B cell (primary cell): ENCODE measurements around the gene GLI1. TPM values are rescaled to one million over a fixed set of nuclear protein-coding genes. Genes with fewer than 3 reads are reported as not detected.
A peak's percentile ranks its signal among the peaks of the same experiment; 100 is the strongest.

Source experiments
- ATAC-seq: fragments of 200-7000 bp; cut with Tn5 transposase; one replicate; pipeline ENCODE4 v1.10.0; 2021; ENCODE audit warnings: low read depth, mild to moderate bottlenecking, moderate number of reproducible peaks, moderate library complexity
- CTCF ChIA-PET: fragments of 350-600 bp; sonication (Branson Sonifier 250); formaldehyde crosslinking; loops from one replicate; lab custom pipeline; 2021; ENCODE audit warnings: antibody characterized with exemption, inconsistent platforms; lab: Charles Lee
- POLR2A ChIA-PET: fragments of 350-600 bp; sonication (Branson Sonifier 250); formaldehyde crosslinking; loops from one replicate; lab custom pipeline; 2021; ENCODE audit warnings: antibody characterized with exemption; lab: Charles Lee
- DNase-seq: peaks from one replicate; pipeline ENCODE4 v3.0.0; 2013
- H2AFZ ChIP-seq: 2 replicates; pipeline ENCODE4 v1.6.1; 2012; ENCODE audit warnings: mild to moderate bottlenecking, low read depth, low read length; ENCODE audit not compliant: insufficient read depth, poor library complexity, severe bottlenecking
- H3K27ac ChIP-seq, 2 donors: 1 replicate in 1 of 2; 2 replicates in 1 of 2; pipeline ENCODE4 v1.5.1; 2012 to 2013; ENCODE audit warnings: low read length in 2 of 2, mild to moderate bottlenecking in 2 of 2, moderate library complexity in 1 of 2
- H3K27me3 ChIP-seq, 4 experiments: fragments of 200-600 bp in 1 of 4; sonication (generic) in 1 of 4; replicated peaks in 1 of 4; 1 replicate in 2 of 4; 2 replicates in 2 of 4; pipeline versions ENCODE4 v1.6.1 to v1.7.0; 2013 to 2016; ENCODE audit warnings: low read length in 3 of 4, mild to moderate bottlenecking in 2 of 4, mixed read lengths in 1 of 4, moderate library complexity in 1 of 4; ENCODE audit not compliant: insufficient read depth in 4 of 4, control insufficient read depth in 3 of 4; ENCODE audit errors: control extremely low read depth in 1 of 4
- H3K36me3 ChIP-seq, 2 experiments: replicated peaks in 1 of 2; 1 replicate in 1 of 2; 2 replicates in 1 of 2; pipeline versions ENCODE4 v1.6.1 to v1.7.1; 2013; ENCODE audit warnings: low read length in 1 of 2; ENCODE audit not compliant: insufficient read depth in 2 of 2, control insufficient read depth in 1 of 2; ENCODE audit errors: control extremely low read depth in 1 of 2, extremely low read depth in 1 of 2
- H3K4me1 ChIP-seq, 2 donors: fragments of 200-600 bp in 1 of 2; sonication (generic) in 1 of 2; 1 replicate in 1 of 2; 2 replicates in 1 of 2; pipeline versions ENCODE4 v1.5.1 to v1.6.1; 2013 to 2017; ENCODE audit warnings: low read length in 2 of 2; ENCODE audit not compliant: control insufficient read depth in 2 of 2, insufficient read depth in 2 of 2
- H3K4me2 ChIP-seq: replicated peaks from 2 replicates; pipeline ENCODE3; 2012; ENCODE audit warnings: mild to moderate bottlenecking, low read depth, low read length; ENCODE audit not compliant: poor library complexity, severe bottlenecking
- H3K4me3 ChIP-seq, 5 experiments: fragments of 200-600 bp in 1 of 5; sonication (generic) in 1 of 5; 1 replicate in 3 of 5; 2 replicates in 2 of 5; pipeline versions ENCODE4 v1.5.1 to v1.7.0; 2011 to 2016; ENCODE audit warnings: low read length in 4 of 5, mild to moderate bottlenecking in 4 of 5, low read depth in 2 of 5, control low read depth in 1 of 5, moderate library complexity in 1 of 5; ENCODE audit not compliant: insufficient read depth in 1 of 5; ENCODE audit errors: control extremely low read depth in 1 of 5, extremely low read depth in 1 of 5
- H3K79me2 ChIP-seq: fragments of 200-600 bp; sonication (generic); one replicate; pipeline ENCODE4 v1.6.0; 2016; ENCODE audit warnings: low read length; ENCODE audit not compliant: control insufficient read depth, insufficient read depth
- H3K9ac ChIP-seq: fragments of 200-600 bp; sonication (generic); 2 replicates; pipeline ENCODE4 v1.6.1; 2017; ENCODE audit warnings: mild to moderate bottlenecking, low read length, moderate library complexity
- H3K9me3 ChIP-seq, 3 donors: one replicate each; pipeline versions ENCODE4 v1.6.1 to v1.7.1; 2013; ENCODE audit warnings: low read length in 2 of 3; ENCODE audit not compliant: control insufficient read depth in 2 of 3, insufficient read depth in 1 of 3; ENCODE audit errors: control extremely low read depth in 1 of 3
- H4K20me1 ChIP-seq: 2 replicates; pipeline ENCODE4 v1.6.0; 2012; ENCODE audit warnings: mild to moderate bottlenecking, low read length; ENCODE audit not compliant: insufficient read depth, control insufficient read depth, poor library complexity, severe bottlenecking
- H3K27ac Mint-ChIP-seq: one replicate; pipeline ENCODE4 v1.8.0; 2021; ENCODE audit warnings: mixed read lengths
- H3K27me3 Mint-ChIP-seq: one replicate; pipeline ENCODE4 v1.8.0; 2021; ENCODE audit warnings: mixed read lengths
- H3K4me1 Mint-ChIP-seq: one replicate; pipeline ENCODE4 v1.8.0; 2021; ENCODE audit warnings: mixed read lengths
- H3K4me3 Mint-ChIP-seq: one replicate; pipeline ENCODE4 v1.8.0; 2021; ENCODE audit warnings: mixed read lengths
- H3K9me3 Mint-ChIP-seq: one replicate; pipeline ENCODE4 v1.8.0; 2022; ENCODE audit warnings: mixed read lengths; ENCODE audit not compliant: insufficient read depth
- EZH2 ChIP-seq: IDR thresholded peaks from 2 replicates; pipeline ENCODE4 v1.6.1; 2012; ENCODE audit warnings: borderline replicate concordance, low read depth, mild to moderate bottlenecking, moderate library complexity, low read length; ENCODE audit not compliant: insufficient read depth, poor library complexity, severe bottlenecking
- WGBS: methylation state at CpG from one replicate; pipeline ENCODE4 v1.1.5; 2013; ENCODE audit warnings: missing lambda C conversion rate; ENCODE audit not compliant: insufficient coverage; 5-methylcytosine and 5-hydroxymethylcytosine counted together
- intact Hi-C: fragments of 100-400 bp; cut with micrococcal nuclease; formaldehyde crosslinking; loops from one replicate; pipeline ENCODE4 v1.10.0; 2022
- polyA plus RNA-seq: library from polyadenylated mRNA; depleted of rRNA; stranded (reverse); fragments of >200 nt; gene quantifications from 2 replicates; pipeline ENCODE4 v1.2.3, GENCODE V29; 2012
- total RNA-seq, 2 donors: library from RNA; stranded (reverse); fragments of 120-200 nt in 1 of 2; gene quantifications; 1 replicate in 1 of 2; 2 replicates in 1 of 2; pipeline versions ENCODE4 v1.2.3 to v1.2.4, GENCODE V29; 2013 to 2022
- TF ChIP-seq, protein P1 (sequence below): fragments of 200-600 bp; IDR thresholded peaks from one replicate; pipeline ENCODE4 v1.8.0; 2022; ENCODE audit warnings: antibody characterized with exemption, mild to moderate bottlenecking

The GLI1 gene
- total and polyA plus RNA-seq, 2 donors (not counting 1 experiment from before 2014, with no cell fraction given), result 4.1 to 5.4 TPM

DNA sequence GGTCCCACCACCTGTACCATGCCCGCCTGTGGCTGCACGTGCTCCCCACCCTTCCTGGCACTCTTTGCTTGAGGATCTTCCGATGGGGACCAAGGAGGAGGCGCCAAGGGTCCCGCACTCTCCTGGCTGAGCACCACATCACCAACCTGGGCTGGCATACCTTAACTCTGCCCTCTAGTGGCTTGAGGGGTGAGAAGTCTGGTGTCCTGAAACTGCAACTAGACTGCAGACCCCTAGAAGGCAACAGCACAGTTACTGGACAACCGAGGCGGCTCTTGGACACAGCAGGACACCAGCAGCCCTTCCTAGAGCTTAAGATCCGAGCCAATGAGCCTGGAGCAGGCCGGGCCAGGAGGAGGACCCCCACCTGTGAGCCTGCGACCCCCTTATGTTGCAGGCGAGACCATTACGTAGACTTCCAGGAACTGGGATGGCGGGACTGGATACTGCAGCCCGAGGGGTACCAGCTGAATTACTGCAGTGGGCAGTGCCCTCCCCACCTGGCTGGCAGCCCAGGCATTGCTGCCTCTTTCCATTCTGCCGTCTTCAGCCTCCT is 3.4 kb upstream of the GLI1 start:
- Histone ChIP-seq H3K27ac (no peak overlapping the region), H3K79me2 (no peaks in the 10 kb centered on the region), H2AFZ (peak overlapping the region; percentile 83), H3K9ac (peak overlapping the region; percentile 22), H3K9me3 (no peaks in the 10 kb centered on the region), H4K20me1 (no peaks in the 10 kb centered on the region), H3K36me3 (no peaks in the 10 kb centered on the region), H3K27me3 (no peaks in the 10 kb centered on the region), H3K4me1 (peaks cover 25 to 30% of the 10 kb centered on the region in 2 donors), H3K4me3 (peak overlapping the region in 2 of 5 experiments; percentile 8 to 39), H3K4me2 (peak overlapping the region; percentile 77)
- ChIA-PET CTCF (interaction anchor here (0.6 to 6.9 kb wide), 23 partner anchors 8 to 242 kb away, joined by 3 to 126 read pairs (median 6); partner anchors contain the start of gene INHBC), POLR2A (interaction anchor here (0.6 kb wide), 1 partner anchor 369 kb away, joined by 3 read pairs; no protein-coding TSS in a partner anchor)
- DNase-seq (peak; percentile 80), ATAC-seq (peak; percentile 19)
- intact Hi-C loops, result loop anchor here (2.0 to 10.0 kb wide), 3 partner anchors 149 to 344 kb away; partner anchors contain the start of genes CDK4, MARCHF9 and STAT6
- Mint-ChIP-seq H3K4me3 (peak overlapping the region; percentile 85), H3K9me3 (no peaks in the 10 kb centered on the region), H3K27me3 (peaks cover 4% of the 10 kb centered on the region), H3K4me1 (peaks cover 39% of the 10 kb centered on the region), H3K27ac (peak overlapping the region; percentile 75)
- TF ChIP-seq EZH2, result no peak
- TF ChIP-seq, protein P1, sequence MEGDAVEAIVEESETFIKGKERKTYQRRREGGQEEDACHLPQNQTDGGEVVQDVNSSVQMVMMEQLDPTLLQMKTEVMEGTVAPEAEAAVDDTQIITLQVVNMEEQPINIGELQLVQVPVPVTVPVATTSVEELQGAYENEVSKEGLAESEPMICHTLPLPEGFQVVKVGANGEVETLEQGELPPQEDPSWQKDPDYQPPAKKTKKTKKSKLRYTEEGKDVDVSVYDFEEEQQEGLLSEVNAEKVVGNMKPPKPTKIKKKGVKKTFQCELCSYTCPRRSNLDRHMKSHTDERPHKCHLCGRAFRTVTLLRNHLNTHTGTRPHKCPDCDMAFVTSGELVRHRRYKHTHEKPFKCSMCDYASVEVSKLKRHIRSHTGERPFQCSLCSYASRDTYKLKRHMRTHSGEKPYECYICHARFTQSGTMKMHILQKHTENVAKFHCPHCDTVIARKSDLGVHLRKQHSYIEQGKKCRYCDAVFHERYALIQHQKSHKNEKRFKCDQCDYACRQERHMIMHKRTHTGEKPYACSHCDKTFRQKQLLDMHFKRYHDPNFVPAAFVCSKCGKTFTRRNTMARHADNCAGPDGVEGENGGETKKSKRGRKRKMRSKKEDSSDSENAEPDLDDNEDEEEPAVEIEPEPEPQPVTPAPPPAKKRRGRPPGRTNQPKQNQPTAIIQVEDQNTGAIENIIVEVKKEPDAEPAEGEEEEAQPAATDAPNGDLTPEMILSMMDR, result peak; percentile 72
- WGBS, result 47% methylated on average over 13 of the region's 15 CpGs
